Right atrium auricular region (tissue), 2 donors: ENCODE measurements around the gene SNAPC3. TPM values are rescaled to one million over a fixed set of nuclear protein-coding genes. Genes with fewer than 3 reads are reported as not detected.

Source experiments
- DNase-seq: peaks from one replicate; pipeline ENCODE4 v3.0.0-alpha.2; 2019; ENCODE audit warnings: low spot score
- H3K27ac ChIP-seq, 2 donors: fragments of 200-600 bp; sonication (generic); 1 replicate in 1 of 2; 2 replicates in 1 of 2; pipeline ENCODE4 v1.5.1; 2016 to 2019
- H3K27me3 ChIP-seq, 2 donors: fragments of 200-600 bp; sonication (generic); one replicate each; pipeline versions ENCODE4 v1.5.1 to v1.6.0; 2017 to 2019
- H3K36me3 ChIP-seq: fragments of 200-600 bp; sonication (generic); one replicate; pipeline ENCODE4 v1.5.1; 2016
- H3K4me1 ChIP-seq, 2 donors: fragments of 200-600 bp; sonication (generic); one replicate each; pipeline versions ENCODE4 v1.5.1 to v1.6.0; 2017 to 2019
- H3K4me3 ChIP-seq, 2 donors: fragments of 200-600 bp; sonication (generic); 1 replicate in 1 of 2; 2 replicates in 1 of 2; pipeline ENCODE4 v1.5.1; 2017 to 2019; ENCODE audit warnings: mild to moderate bottlenecking in 1 of 2, moderate library complexity in 1 of 2
- H3K9me3 ChIP-seq, 2 donors: fragments of 200-600 bp; sonication (generic); one replicate each; pipeline ENCODE4 v1.5.1; 2019
- CTCF ChIP-seq, 2 donors: fragments of 200-600 bp; sonication (generic); IDR thresholded peaks; one replicate each; pipeline ENCODE4 v1.5.1; 2019; ENCODE audit warnings: antibody characterized with exemption in 2 of 2
- total RNA-seq, 2 donors: library from RNA; depleted of rRNA; stranded (reverse); fragments of >200 nt; gene quantifications; one replicate each; pipeline ENCODE4 v1.1.0, GENCODE V29; 2016

The SNAPC3 gene
- total RNA-seq, 2 donors from 2014 or later: 14.5 to 23.9 TPM

DNA sequence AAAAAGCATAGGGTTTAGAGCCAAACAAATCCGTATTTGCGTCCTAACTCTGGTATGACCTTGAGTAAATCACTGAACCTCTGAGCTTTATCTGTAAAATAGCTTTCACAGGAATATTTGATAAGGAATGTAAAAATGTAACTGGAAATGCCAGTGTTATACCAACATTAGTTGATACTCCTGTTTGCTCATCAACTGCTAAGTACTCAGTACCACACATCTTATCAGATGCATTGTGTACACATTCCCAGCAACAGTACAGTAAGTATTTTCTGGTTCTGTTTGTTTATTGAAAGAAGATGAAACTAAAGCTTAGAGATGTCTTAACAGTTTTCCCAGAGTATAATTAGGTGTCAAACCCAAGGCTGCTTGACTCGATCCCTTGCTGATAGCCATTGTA, 21.5 kb downstream of the SNAPC3 start:
- no peak for DNase-seq
- H3K36me3 ChIP-seq: peaks cover 56% of the 10 kb centered on the region
- H3K9me3 ChIP-seq: no peaks in the 10 kb centered on the region
- no peak for TF ChIP-seq CTCF (IDR thresholded peaks at IDR 0.05)
- H3K27ac ChIP-seq: no peak overlapping the region
- no peaks in the 10 kb centered on the region for H3K27me3 ChIP-seq
- H3K4me3 ChIP-seq: no peak overlapping the region
- peaks cover 0 to 4% of the 10 kb centered on the region in 2 donors for H3K4me1 ChIP-seq

- DNase-seq: no peak
- Histone ChIP-seq H3K36me3 (peaks cover 66% of the 10 kb centered on the region), H3K9me3 (no peaks in the 10 kb centered on the region)
Measured at GRCh38 chr9:15453956-15454355, 31.3 kb downstream of the SNAPC3 start.

GRCh38 chr9:15461056-15461455, 38.4 kb downstream of the SNAPC3 start:
- peaks cover 44% of the 10 kb centered on the region for H3K36me3 ChIP-seq

More at GRCh38 chr9:15453956-15454355, 31.3 kb downstream of the SNAPC3 start:
- TF ChIP-seq CTCF (IDR thresholded peaks at IDR 0.05): no peak
- Histone ChIP-seq H3K4me1 (no peaks in the 10 kb centered on the region), H3K4me3 (no peak overlapping the region), H3K27ac (no peak overlapping the region), H3K27me3 (no peaks in the 10 kb centered on the region)

GRCh38 chr9:15461601-15462000, 38.9 kb downstream of the SNAPC3 start:
- peaks cover 49% of the 10 kb centered on the region for H3K36me3 ChIP-seq
- no peaks in the 10 kb centered on the region for H3K4me1 ChIP-seq
- H3K27ac ChIP-seq: no peak overlapping the region
- no peaks in the 10 kb centered on the region for H3K9me3 ChIP-seq
- no peak for TF ChIP-seq CTCF (IDR thresholded peaks at IDR 0.05)
- no peak for DNase-seq
- no peak overlapping the region for H3K4me3 ChIP-seq
- H3K27me3 ChIP-seq: no peaks in the 10 kb centered on the region

More at GRCh38 chr9:15461056-15461455, 38.4 kb downstream of the SNAPC3 start:
- Histone ChIP-seq H3K9me3 (no peaks in the 10 kb centered on the region), H3K4me1 (no peaks in the 10 kb centered on the region), H3K27ac (no peak overlapping the region), H3K27me3 (no peaks in the 10 kb centered on the region), H3K4me3 (no peak overlapping the region)
- DNase-seq: no peak
- no peak for TF ChIP-seq CTCF (IDR thresholded peaks at IDR 0.05)

DNA sequence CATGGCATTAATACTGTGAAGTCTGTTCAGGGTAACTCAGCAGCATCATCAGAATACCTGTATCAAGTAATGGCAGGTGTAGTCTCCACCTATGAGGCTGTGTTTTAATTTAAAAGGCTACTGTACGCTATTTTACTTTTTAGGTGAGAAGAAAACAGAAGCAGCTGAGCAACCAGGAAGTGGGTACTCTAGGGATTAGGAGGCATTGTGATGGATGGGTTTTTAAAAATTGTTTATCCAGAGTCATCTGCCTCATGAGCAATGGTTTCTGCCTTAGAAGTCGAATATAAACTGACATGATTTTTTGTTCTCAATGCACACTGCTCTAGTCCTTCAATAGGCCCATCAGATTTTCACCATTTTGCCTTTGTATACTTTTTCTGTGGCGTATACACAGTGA, 45.5 kb downstream of the SNAPC3 start:
- Histone ChIP-seq H3K4me1 (no peaks in the 10 kb centered on the region), H3K4me3 (no peak overlapping the region), H3K27ac (no peak overlapping the region), H3K27me3 (no peaks in the 10 kb centered on the region), H3K9me3 (no peaks in the 10 kb centered on the region), H3K36me3 (peaks cover 34% of the 10 kb centered on the region)
- no peak for DNase-seq
- no peak for TF ChIP-seq CTCF (IDR thresholded peaks at IDR 0.05)

DNA sequence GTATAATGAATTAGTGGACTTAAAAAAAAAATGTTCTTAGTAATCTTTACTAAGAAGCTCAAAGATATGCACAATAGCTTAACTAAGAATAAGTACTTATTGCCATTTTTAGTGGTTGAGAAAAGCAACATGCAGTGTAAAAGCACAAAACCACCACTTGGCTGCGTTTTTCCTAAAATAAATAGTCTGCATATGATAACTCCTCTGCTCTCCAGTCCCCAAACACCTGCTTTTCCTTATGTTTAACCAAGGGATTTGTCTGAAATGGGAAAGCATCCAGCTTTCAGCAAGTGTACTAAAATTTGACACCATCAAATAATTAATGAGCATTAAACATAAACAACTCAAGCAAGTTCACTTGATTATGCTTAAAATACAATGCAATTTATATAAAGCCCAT, 46.7 kb downstream of the SNAPC3 start:
- H3K27ac ChIP-seq: no peak overlapping the region

More for the DNA sequence above, 46.7 kb downstream of the SNAPC3 start:
- H3K27me3 ChIP-seq: no peaks in the 10 kb centered on the region
- H3K4me1 ChIP-seq: no peaks in the 10 kb centered on the region
- H3K4me3 ChIP-seq: no peak overlapping the region
- H3K9me3 ChIP-seq: no peaks in the 10 kb centered on the region
- DNase-seq: no peak
- H3K36me3 ChIP-seq: peaks cover 34% of the 10 kb centered on the region
- TF ChIP-seq CTCF (IDR thresholded peaks at IDR 0.05): no peak
